ENCODE results near the gene PRKD1.

- TF ChIP-seq ZFP30 (CRISPR knock-in tag; IDR thresholded peaks at IDR 0.05) = no peak
- no peak for TF ChIP-seq PATZ1 (CRISPR knock-in tag; IDR thresholded peaks at IDR 0.05; ENCODE audit: borderline replicate concordance)
- TF ChIP-seq ISL1 (CRISPR knock-in tag; IDR thresholded peaks at IDR 0.05) = no peak
- TF ChIP-seq GLIS3 (CRISPR knock-in tag; IDR thresholded peaks at IDR 0.05) = no peak
- TF ChIP-seq TSHZ2 (CRISPR knock-in tag; IDR thresholded peaks at IDR 0.05) = no peak
These were observed 220.9 kb downstream of the PRKD1 start for GRCh38 chr14:29706700-29707099.

Data from SK-N-SH treated with all-trans-retinoic acid at 6 μM for 48 hours (cell line).